SK-N-SH (cell line): ENCODE measurements around the gene MFSD8. TPM values are rescaled to one million over a fixed set of nuclear protein-coding genes. Genes with fewer than 3 reads are reported as not detected.
"Not testable (repeated sequence)": the region's sequence is repeated elsewhere in the genome, so short reads cannot be mapped to it uniquely, and the experiment has no call there.

Source experiments
- CTCF ChIA-PET: fragments of 300-600, 350-600 bp; formaldehyde crosslinking; extraction: SDS; loops from one replicate; lab custom pipeline; 2021; lab: Yijun Ruan, JAX
- POLR2A ChIA-PET: fragments of 350-600 bp; sonication (Branson Sonifier 250); formaldehyde crosslinking; extraction: SDS; loops from one replicate; lab custom pipeline; 2020; ENCODE audit warnings: antibody characterized with exemption, inconsistent platforms; lab: Yijun Ruan, JAX
- DNase-seq: peaks from one replicate; pipeline ENCODE4 v3.0.0; 2012
- H2AFZ ChIP-seq: fragments of 200-600 bp; sonication (generic); 2 replicates; pipeline ENCODE4 v1.8.1; 2016; ENCODE audit warnings: antibody characterized with exemption, mild to moderate bottlenecking, low read depth
- H3F3A ChIP-seq: fragments of 200-600 bp; sonication (generic); replicated peaks from 2 replicates; pipeline ENCODE3; 2016; ENCODE audit warnings: antibody characterized with exemption, mild to moderate bottlenecking; ENCODE audit not compliant: insufficient read depth
- H3K27ac ChIP-seq, 2 experiments: fragments of 200-500 bp in 1 of 2; fragments of 200-600 bp in 1 of 2; sonication (Bioruptor generic) in 1 of 2; sonication (generic), shearing (Covaris generic) in 1 of 2; 2 replicates each; pipeline versions ENCODE4 v1.5.1 to v1.6.1; 2014 to 2016; ENCODE audit warnings: low read depth in 2 of 2, inconsistent platforms in 1 of 2, low read length in 1 of 2, mild to moderate bottlenecking in 1 of 2, mixed read lengths in 1 of 2
- H3K27me3 ChIP-seq: fragments of 200-600 bp; sonication (generic), shearing (Covaris generic); 2 replicates; pipeline ENCODE4 v1.6.1; 2016; ENCODE audit warnings: mixed run types; ENCODE audit not compliant: insufficient read depth
- H3K36me3 ChIP-seq, 2 experiments: fragments of 200-500 bp in 1 of 2; fragments of 200-600 bp in 1 of 2; sonication (Bioruptor generic) in 1 of 2; sonication (generic) in 1 of 2; replicated peaks in 1 of 2; 2 replicates each; pipeline versions ENCODE3 to v1.5.1; 2014 to 2016; ENCODE audit warnings: low read length in 1 of 2, mild to moderate bottlenecking in 1 of 2; ENCODE audit not compliant: insufficient read depth in 2 of 2, control insufficient read depth in 1 of 2
- H3K4me1 ChIP-seq, 2 experiments: fragments of 200-500 bp in 1 of 2; fragments of 200-600 bp in 1 of 2; sonication (Bioruptor generic) in 1 of 2; sonication (generic), shearing (Covaris generic) in 1 of 2; 2 replicates each; pipeline versions ENCODE4 v1.5.1 to v1.6.1; 2014 to 2016; ENCODE audit warnings: low read depth in 1 of 2, low read length in 1 of 2, mixed run types in 1 of 2; ENCODE audit not compliant: insufficient read depth in 2 of 2, control insufficient read depth in 1 of 2
- H3K4me2 ChIP-seq: fragments of 200-600 bp; sonication (generic), shearing (Covaris generic); 2 replicates; pipeline ENCODE4 v1.6.1; 2017; ENCODE audit warnings: mixed run types
- H3K4me3 ChIP-seq, 2 experiments: fragments of 200-500 bp in 1 of 2; fragments of 200-600 bp in 1 of 2; sonication (Bioruptor generic) in 1 of 2; sonication (generic), shearing (Covaris generic) in 1 of 2; 2 replicates each; pipeline versions ENCODE4 v1.5.1 to v1.8.1; 2014 to 2016; ENCODE audit warnings: low read depth in 2 of 2, inconsistent platforms in 1 of 2, low read length in 1 of 2, mild to moderate bottlenecking in 1 of 2, mixed read lengths in 1 of 2, moderate library complexity in 1 of 2
- H3K79me2 ChIP-seq: fragments of 200-600 bp; sonication (generic); 2 replicates; pipeline ENCODE4 v1.8.1; 2017; ENCODE audit warnings: mild to moderate bottlenecking; ENCODE audit not compliant: insufficient read depth
- H3K9ac ChIP-seq: fragments of 200-600 bp; sonication (generic); 2 replicates; pipeline ENCODE4 v1.6.1; 2017; ENCODE audit warnings: mixed run types
- H3K9me2 ChIP-seq: fragments of 200-600 bp; sonication (generic); 2 replicates; pipeline ENCODE4 v1.6.1; 2017; ENCODE audit warnings: mixed run types
- H3K9me3 ChIP-seq: fragments of 200-600 bp; sonication (generic); 2 replicates; pipeline ENCODE4 v1.6.1; 2017; ENCODE audit warnings: mixed run types, mild to moderate bottlenecking, moderate library complexity
- H4K20me1 ChIP-seq: fragments of 200-600 bp; sonication (generic); 2 replicates; pipeline ENCODE4 v1.6.1; 2017; ENCODE audit warnings: mild to moderate bottlenecking, mixed run types; ENCODE audit not compliant: insufficient read depth
- CHD2 ChIP-seq: fragments of 150-350 bp; IDR thresholded peaks from 2 replicates; pipeline ENCODE4 v1.6.1; 2018; ENCODE audit warnings: low read length; ENCODE audit not compliant: partially characterized antibody
- CTCF ChIP-seq: fragments of 200-600 bp; sonication (generic); IDR thresholded peaks from 2 replicates; pipeline ENCODE4 v1.6.1; 2017; ENCODE audit warnings: antibody characterized with exemption, mild to moderate bottlenecking, moderate library complexity
- ELF1 ChIP-seq: IDR thresholded peaks from 2 replicates; pipeline ENCODE4 v1.4.0; 2012
- EZH2phosphoT487 ChIP-seq: fragments of 200-600 bp; sonication (generic); IDR thresholded peaks from 2 replicates; pipeline ENCODE4 v1.6.1; 2017; ENCODE audit warnings: low read depth, mixed run types, mild to moderate bottlenecking, antibody characterized with exemption, moderate library complexity, borderline replicate concordance
- FOSL2 ChIP-seq: IDR thresholded peaks from 2 replicates; pipeline ENCODE4 v1.4.0; 2012; ENCODE audit warnings: low read depth, mild to moderate bottlenecking, moderate library complexity, borderline replicate concordance
- FOXM1 ChIP-seq: IDR thresholded peaks from 2 replicates; pipeline ENCODE4 v1.4.0; 2012; ENCODE audit warnings: low read depth, mild to moderate bottlenecking
- GABPA ChIP-seq: IDR thresholded peaks from 2 replicates; pipeline ENCODE4 v1.4.0; 2012; ENCODE audit warnings: low read depth, mild to moderate bottlenecking
- GATA2 ChIP-seq: sonication (generic); formaldehyde crosslinking; IDR thresholded peaks from 2 replicates; pipeline ENCODE4 v1.5.0; 2020; ENCODE audit warnings: mild to moderate bottlenecking, missing genetic modification reagents
- IRF3 ChIP-seq: fragments of 150-350 bp; IDR thresholded peaks from 2 replicates; pipeline ENCODE4 v1.6.1; 2016; ENCODE audit warnings: mild to moderate bottlenecking, low read depth, low read length
- JUND ChIP-seq: IDR thresholded peaks from 2 replicates; pipeline ENCODE4 v1.4.0; 2012
- MEF2A ChIP-seq: IDR thresholded peaks from 2 replicates; pipeline ENCODE4 v1.4.0; 2012; ENCODE audit warnings: low read depth, borderline replicate concordance
- NFIC ChIP-seq: IDR thresholded peaks from 2 replicates; pipeline ENCODE4 v1.4.0; 2012; ENCODE audit warnings: borderline replicate concordance
- PBX3 ChIP-seq: IDR thresholded peaks from 2 replicates; pipeline ENCODE4; 2012
- RAD21 ChIP-seq: IDR thresholded peaks from 2 replicates; pipeline ENCODE4 v1.6.1; 2012; ENCODE audit warnings: mild to moderate bottlenecking, low read length
- RFX5 ChIP-seq: IDR thresholded peaks from 2 replicates; pipeline ENCODE4 v1.6.1; 2012; ENCODE audit warnings: mild to moderate bottlenecking, improper control_type of control experiment, low read length
- RXRA ChIP-seq: IDR thresholded peaks from 2 replicates; pipeline ENCODE4 v1.4.0; 2012; ENCODE audit warnings: low read depth, mild to moderate bottlenecking, borderline replicate concordance
- TEAD4 ChIP-seq: IDR thresholded peaks from 2 replicates; pipeline ENCODE4 v1.4.0; 2012; ENCODE audit warnings: mild to moderate bottlenecking, borderline replicate concordance; ENCODE audit not compliant: insufficient read depth
- USF2 ChIP-seq: fragments of 150-350 bp; IDR thresholded peaks from 2 replicates; pipeline ENCODE4 v1.6.1; 2017; ENCODE audit warnings: antibody characterized with exemption, low read length, low read depth, borderline replicate concordance
- ZBTB33 ChIP-seq: IDR thresholded peaks from 2 replicates; pipeline ENCODE4 v1.4.0; 2012; ENCODE audit warnings: low read depth, borderline replicate concordance
- WGBS: methylation state at CpG from one replicate; pipeline ENCODE4 v1.1.6; 2017; ENCODE audit warnings: low lambda C conversion rate; 5-methylcytosine and 5-hydroxymethylcytosine counted together
- polyA plus RNA-seq, 3 experiments: library from polyadenylated mRNA; depleted of rRNA; stranded (reverse); fragments of >200 nt; gene quantifications; 2 replicates each; pipeline ENCODE4 v1.2.3, GENCODE V29; 2012

MFSD8 gene
- polyA plus RNA-seq, 1 of the 3 experiments (the other 2 are of a cell fraction): 7.5 TPM

- H3K27me3 ChIP-seq, H3K4me3 ChIP-seq, CTCF ChIA-PET: not testable (repeated sequence)
Observed at GRCh38 chr4:127925720-127926119, 39.3 kb downstream of the MFSD8 start.

GRCh38 chr4:127922226-127922625 is 42.7 kb downstream of the MFSD8 start:
- H3K27ac ChIP-seq: no peak overlapping the region
- TF ChIP-seq EZH2phosphoT487: no peak
- no peak for TF ChIP-seq ZBTB33
- TF ChIP-seq RAD21: no peak
- no peak for TF ChIP-seq IRF3
- no peak for TF ChIP-seq FOXM1
- no peak for TF ChIP-seq NFIC
- TF ChIP-seq CHD2: no peak
- no peak for TF ChIP-seq GABPA
- TF ChIP-seq MEF2A: no peak
- no peak for TF ChIP-seq TEAD4
- no peak for TF ChIP-seq PBX3
- TF ChIP-seq RFX5: no peak
- no peak for TF ChIP-seq USF2
- no peak for TF ChIP-seq JUND
- no peak for TF ChIP-seq ELF1
- TF ChIP-seq FOSL2: no peak
- TF ChIP-seq RXRA: no peak
- TF ChIP-seq CTCF: no peak
- TF ChIP-seq GATA2 (CRISPR knock-in tag): no peak
- TF ChIP-seq, all 33 proteins: peak for 0
- peaks cover 35 to 55% of the 10 kb centered on the region in 2 experiments for H3K36me3 ChIP-seq
- H3K4me3 ChIP-seq: no peak overlapping the region
- no peak overlapping the region for H3K4me2 ChIP-seq
- DNase-seq: no peak
- ChIA-PET POLR2A (interaction anchor here (0.6 kb wide), 1 partner anchor 492 kb away, joined by 4 read pairs; no protein-coding TSS in a partner anchor), CTCF (no interaction called here)
- H3K9me3 ChIP-seq: no peaks in the 10 kb centered on the region
- no peaks in the 10 kb centered on the region for H3K9me2 ChIP-seq
- no peaks in the 10 kb centered on the region for H4K20me1 ChIP-seq
- WGBS: 83% methylated on average over 2 of the region's 2 CpGs
- peaks cover 14% of the 10 kb centered on the region for H3F3A ChIP-seq
- H2AFZ ChIP-seq: no peak overlapping the region
- H3K9ac ChIP-seq: no peak overlapping the region
- no peaks in the 10 kb centered on the region for H3K27me3 ChIP-seq
- H3K79me2 ChIP-seq: no peaks in the 10 kb centered on the region
- no peaks in the 10 kb centered on the region for H3K4me1 ChIP-seq

More at GRCh38 chr4:127925720-127926119, 39.3 kb downstream of the MFSD8 start:
- H3K9me3 ChIP-seq, H3K4me2 ChIP-seq, DNase-seq, H3K4me1 ChIP-seq, H3K79me2 ChIP-seq, H2AFZ ChIP-seq, H3F3A ChIP-seq, POLR2A ChIA-PET, H4K20me1 ChIP-seq, H3K9me2 ChIP-seq, H3K9ac ChIP-seq, H3K27ac ChIP-seq: not testable (repeated sequence)
- 92% methylated on average over 2 of the region's 2 CpGs for WGBS
- H3K36me3 ChIP-seq: peaks cover 11 to 44% of the 10 kb centered on the region in 2 experiments
